Subcutaneous abdominal adipose tissue (tissue), 5 donors: ENCODE data around the gene ASS1.

Experiments
- H3K27ac ChIP-seq: one replicate; pipeline ENCODE4 v1.7.0; 2013; ENCODE audit warnings: low read depth, mild to moderate bottlenecking, inconsistent platforms, low read length, moderate library complexity
- H3K27me3 ChIP-seq, 5 donors: one replicate each; pipeline ENCODE4 v1.7.0; 2013; ENCODE audit warnings: low read length in 5 of 5, inconsistent platforms in 1 of 5; ENCODE audit not compliant: control insufficient read depth in 5 of 5, insufficient read depth in 4 of 5
- H3K36me3 ChIP-seq, 5 donors: one replicate each; pipeline ENCODE4 v1.7.0; 2013; ENCODE audit warnings: low read length in 5 of 5; ENCODE audit not compliant: control insufficient read depth in 5 of 5, insufficient read depth in 5 of 5
- H3K4me1 ChIP-seq, 5 donors: one replicate each; pipeline ENCODE4 v1.7.0; 2013; ENCODE audit warnings: low read length in 5 of 5, mild to moderate bottlenecking in 3 of 5, moderate library complexity in 1 of 5; ENCODE audit not compliant: control insufficient read depth in 5 of 5, insufficient read depth in 5 of 5
- H3K4me3 ChIP-seq, 5 donors: one replicate each; pipeline ENCODE4 v1.7.0; 2013; ENCODE audit warnings: low read length in 5 of 5, low read depth in 1 of 5
- H3K9ac ChIP-seq, 5 donors: one replicate each; pipeline ENCODE4 v1.7.0; 2013; ENCODE audit warnings: low read length in 5 of 5, mild to moderate bottlenecking in 4 of 5, moderate library complexity in 3 of 5
- H3K9me3 ChIP-seq, 5 donors: one replicate each; pipeline ENCODE4 v1.7.0; 2013; ENCODE audit warnings: low read length in 5 of 5; ENCODE audit not compliant: control insufficient read depth in 5 of 5
- donor health status: healthy.
- donor health status: healthy.
- donor health status: healthy.
- donor health status: healthy.
- donor health status: healthy.

ASS1 gene

GRCh38 chr9:130459941-130460669 lies 15.3 kb downstream of the ASS1 start:
- peaks cover 0 to 53% (median 42%) of the 10 kb centered on the region in 5 donors for H3K36me3 ChIP-seq
- no peak overlapping the region for H3K4me3 ChIP-seq
- H3K27me3 ChIP-seq, result peaks cover 0 to 3% (median 0%) of the 10 kb centered on the region in 5 donors
- H3K9me3 ChIP-seq, result no peaks in the 10 kb centered on the region
- H3K4me1 ChIP-seq, result peaks cover 0 to 17% (median 6%) of the 10 kb centered on the region in 5 donors
- H3K9ac ChIP-seq, result no peak overlapping the region
- H3K27ac ChIP-seq, result no peak overlapping the region

DNA sequence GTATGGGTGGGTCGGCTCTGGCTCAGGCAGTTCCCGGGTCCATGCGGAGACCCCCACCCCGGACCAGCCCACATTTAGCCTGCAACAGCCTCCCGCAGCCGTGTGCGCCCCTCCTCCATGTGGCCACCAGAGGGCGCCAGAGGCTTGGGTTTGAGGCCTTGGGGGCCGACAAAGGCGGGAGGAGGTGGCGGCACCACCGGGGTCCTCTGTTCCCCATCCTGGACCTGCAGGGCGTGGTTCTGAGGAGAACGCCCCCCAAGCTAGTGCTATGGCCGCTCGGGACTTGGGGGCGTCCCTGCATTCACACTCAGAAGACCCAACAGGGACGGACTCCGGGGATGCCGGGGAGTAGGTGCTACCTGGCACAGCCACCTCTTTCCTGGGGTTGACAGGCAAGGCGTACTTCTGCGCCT lies 16.5 kb downstream of the ASS1 start:
- no peaks in the 10 kb centered on the region for H3K9me3 ChIP-seq
- H3K27ac ChIP-seq, result no peak overlapping the region
- H3K9ac ChIP-seq, result no peak overlapping the region
- H3K36me3 ChIP-seq, result peaks cover 0 to 59% (median 48%) of the 10 kb centered on the region in 5 donors
- peaks cover 0 to 3% (median 0%) of the 10 kb centered on the region in 5 donors for H3K27me3 ChIP-seq
- H3K4me3 ChIP-seq, result no peak overlapping the region
- H3K4me1 ChIP-seq, result peaks cover 0 to 17% (median 6%) of the 10 kb centered on the region in 5 donors

DNA sequence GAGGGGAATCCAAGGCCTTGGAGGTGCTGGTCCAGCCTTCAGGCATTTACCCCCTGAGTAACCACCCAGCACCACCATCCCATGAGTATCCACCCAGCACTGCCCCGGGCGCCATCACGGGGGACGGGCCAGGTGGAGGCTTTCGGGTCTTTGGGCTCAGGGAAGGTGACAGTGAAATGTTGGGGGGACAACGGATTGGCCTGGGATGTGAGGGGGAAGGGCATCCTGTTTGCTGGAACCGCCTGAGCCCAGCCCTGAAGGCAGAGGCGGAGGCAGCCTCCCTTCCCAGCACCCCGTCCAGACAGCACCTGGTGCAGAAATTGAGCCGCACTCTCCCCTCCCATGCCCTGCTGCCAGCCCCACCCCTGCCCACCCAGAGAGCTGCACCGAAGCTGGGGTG lies 17.0 kb downstream of the ASS1 start:
- Histone ChIP-seq H3K9ac (no peak overlapping the region), H3K27me3 (peaks cover 0 to 3% (median 0%) of the 10 kb centered on the region in 5 donors), H3K27ac (no peak overlapping the region), H3K9me3 (no peaks in the 10 kb centered on the region), H3K4me3 (no peak overlapping the region), H3K36me3 (peaks cover 0 to 64% (median 53%) of the 10 kb centered on the region in 5 donors), H3K4me1 (peaks cover 0 to 17% (median 6%) of the 10 kb centered on the region in 5 donors)

DNA sequence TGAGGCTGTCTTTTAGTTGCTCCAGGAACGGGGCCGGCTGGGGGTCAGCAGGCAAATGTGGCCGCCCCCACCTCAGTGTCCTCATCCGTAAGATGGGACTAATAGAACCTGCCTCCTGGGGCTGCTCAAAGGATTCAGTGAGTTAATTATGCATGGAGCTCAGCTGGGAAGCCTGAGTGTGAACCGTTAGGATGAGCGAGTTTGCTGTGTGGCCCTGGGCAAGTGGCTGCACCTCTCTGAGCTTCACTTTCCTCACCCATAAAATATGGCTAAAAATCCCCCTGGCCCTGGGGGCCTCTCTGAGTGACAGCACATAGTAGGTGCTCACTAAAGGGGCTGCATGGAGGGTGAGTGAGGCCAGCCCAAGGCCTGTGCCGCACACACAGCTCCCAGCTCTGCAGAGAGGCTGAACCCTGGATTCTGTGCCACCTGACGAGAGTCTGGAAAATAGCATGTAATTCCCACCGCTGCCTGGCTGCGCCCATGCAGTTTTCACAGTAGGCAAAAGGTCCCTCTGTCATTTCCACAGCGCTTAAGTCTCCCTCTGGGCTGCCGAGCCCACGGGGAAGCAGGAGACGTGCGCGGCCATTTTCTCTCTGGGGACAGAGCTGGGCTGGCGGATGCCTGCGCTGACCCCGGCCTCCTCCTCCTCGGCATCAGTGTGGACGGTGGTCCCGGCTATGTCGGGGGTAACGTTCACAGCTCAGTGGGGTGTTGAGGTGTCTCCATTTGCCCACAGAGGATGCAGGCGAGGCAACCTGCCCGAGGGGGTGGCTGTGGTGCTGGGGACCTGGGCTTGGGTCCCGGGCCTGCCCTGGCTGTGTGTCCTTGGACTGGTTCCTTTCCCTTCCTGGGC lies 18.2 kb downstream of the ASS1 start:
- H3K36me3 ChIP-seq, result peaks cover 0 to 75% (median 63%) of the 10 kb centered on the region in 5 donors
- H3K9ac ChIP-seq, result no peak overlapping the region
- H3K4me3 ChIP-seq, result no peak overlapping the region
- no peaks in the 10 kb centered on the region for H3K9me3 ChIP-seq
- peaks cover 0 to 17% (median 6%) of the 10 kb centered on the region in 5 donors for H3K4me1 ChIP-seq
- peaks cover 0 to 3% (median 0%) of the 10 kb centered on the region in 5 donors for H3K27me3 ChIP-seq
- no peak overlapping the region for H3K27ac ChIP-seq

GRCh38 chr9:130463763-130464745 lies 19.3 kb downstream of the ASS1 start:
- Histone ChIP-seq H3K27ac (no peak overlapping the region), H3K4me3 (no peak overlapping the region), H3K9me3 (no peaks in the 10 kb centered on the region), H3K4me1 (peaks cover 0 to 11% (median 2%) of the 10 kb centered on the region in 5 donors), H3K27me3 (peaks cover 0 to 3% (median 0%) of the 10 kb centered on the region in 5 donors), H3K9ac (no peak overlapping the region), H3K36me3 (peaks cover 0 to 75% (median 59%) of the 10 kb centered on the region in 5 donors)

DNA sequence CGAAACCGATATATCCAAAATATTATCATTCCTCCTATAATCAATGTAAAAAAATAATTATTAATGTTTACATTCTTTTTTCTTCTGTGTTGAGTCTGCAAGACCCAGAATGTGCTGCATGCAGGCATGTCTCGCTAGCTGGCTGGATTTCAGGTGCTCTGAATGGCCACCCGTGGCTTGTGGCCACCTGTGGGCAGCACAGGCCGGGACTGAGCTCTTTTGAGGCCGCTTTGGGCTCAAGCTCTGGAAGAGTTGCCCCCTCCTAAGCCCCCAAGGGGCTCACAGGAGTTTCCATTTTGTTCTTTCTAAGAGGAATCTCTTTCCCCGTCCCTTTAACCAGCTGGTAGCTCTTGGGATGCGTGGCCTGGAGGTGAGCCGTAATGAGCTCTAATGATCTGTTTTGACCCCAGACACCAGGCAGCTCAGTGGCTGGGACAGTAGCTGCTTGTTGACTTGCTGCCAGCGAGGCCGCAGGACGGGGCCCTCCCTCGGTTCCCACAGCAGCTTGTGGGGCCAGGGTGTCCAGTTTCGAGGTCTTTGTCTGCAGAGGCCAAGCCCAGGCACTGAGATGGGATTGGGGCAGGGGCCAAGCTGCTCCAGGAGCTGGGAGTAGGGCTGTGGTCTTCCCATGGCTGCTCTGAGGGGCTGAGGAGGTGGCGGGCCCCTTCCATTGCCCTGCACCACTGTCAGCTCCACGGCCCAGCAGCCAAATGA lies 20.8 kb downstream of the ASS1 start:
- Histone ChIP-seq H3K4me1 (no peaks in the 10 kb centered on the region), H3K27ac (no peak overlapping the region), H3K9ac (no peak overlapping the region), H3K4me3 (no peak overlapping the region), H3K36me3 (peaks cover 0 to 71% (median 61%) of the 10 kb centered on the region in 5 donors), H3K27me3 (peaks cover 0 to under 1% (median 0%) of the 10 kb centered on the region in 5 donors), H3K9me3 (no peaks in the 10 kb centered on the region)

- Histone ChIP-seq H3K27ac (no peak overlapping the region), H3K27me3 (no peaks in the 10 kb centered on the region), H3K4me1 (no peaks in the 10 kb centered on the region), H3K36me3 (peaks cover 0 to 82% (median 72%) of the 10 kb centered on the region in 5 donors), H3K9ac (no peak overlapping the region), H3K9me3 (no peaks in the 10 kb centered on the region), H3K4me3 (no peak overlapping the region)
Measured at GRCh38 chr9:130466537-130467217, 21.9 kb downstream of the ASS1 start.

DNA sequence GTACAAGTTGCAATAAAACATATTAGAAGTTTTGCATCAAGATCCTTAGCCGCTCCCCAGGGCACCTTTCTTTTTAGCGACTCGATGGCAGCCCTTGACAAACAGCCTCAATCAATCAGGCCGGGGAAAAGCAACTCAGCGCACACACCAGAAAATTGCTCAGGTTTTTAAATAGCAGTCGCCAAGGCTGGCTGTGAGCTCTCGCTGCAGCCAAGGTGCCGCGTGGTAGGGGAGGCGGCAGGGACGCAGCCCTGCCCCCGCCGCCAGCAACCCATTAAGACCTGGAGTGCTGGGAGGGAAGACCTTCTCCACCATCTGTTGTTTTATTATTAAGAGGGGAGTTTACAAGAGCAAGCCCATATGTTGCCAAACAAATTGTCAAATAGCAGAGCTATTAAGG lies 22.6 kb downstream of the ASS1 start:
- H3K27ac ChIP-seq, result no peak overlapping the region
- no peak overlapping the region for H3K4me3 ChIP-seq
- H3K36me3 ChIP-seq, result peaks cover 0 to 84% (median 72%) of the 10 kb centered on the region in 5 donors
- no peaks in the 10 kb centered on the region for H3K27me3 ChIP-seq
- no peak overlapping the region for H3K9ac ChIP-seq
- H3K4me1 ChIP-seq, result no peaks in the 10 kb centered on the region
- H3K9me3 ChIP-seq, result no peaks in the 10 kb centered on the region
